Stimulated activated CD8-positive, alpha-beta memory T cell treated with anti-CD3 and anti-CD28 coated beads, Interleukin-12 subunit alpha, Interleukin-12 subunit beta, amount 100 ng/mL, for 1 hour (primary cell): ENCODE measurements around the gene TMEM131.
"Not testable (repeated sequence)": the region's sequence is repeated elsewhere in the genome, so short reads cannot be mapped to it uniquely, and the experiment has no call there.

ENCODE experiments used
- DNase-seq: peaks from one replicate; pipeline ENCODE4 v3.0.0-alpha.2; 2020; ENCODE audit warnings: low read depth

The TMEM131 gene

GRCh38 chr2:97911206-97911921, 84.4 kb downstream of the TMEM131 start:
- no peak for DNase-seq

GRCh38 chr2:97910403-97911205, 85.1 kb downstream of the TMEM131 start:
- no peak for DNase-seq

GRCh38 chr2:97908208-97908676, 87.5 kb downstream of the TMEM131 start:
- no peak for DNase-seq

- DNase-seq: no peak
Observed at GRCh38 chr2:97907369-97908100, 88.2 kb downstream of the TMEM131 start.

- DNase-seq: no peak
Observed at GRCh38 chr2:97906307-97906706, 89.4 kb downstream of the TMEM131 start.

DNA sequence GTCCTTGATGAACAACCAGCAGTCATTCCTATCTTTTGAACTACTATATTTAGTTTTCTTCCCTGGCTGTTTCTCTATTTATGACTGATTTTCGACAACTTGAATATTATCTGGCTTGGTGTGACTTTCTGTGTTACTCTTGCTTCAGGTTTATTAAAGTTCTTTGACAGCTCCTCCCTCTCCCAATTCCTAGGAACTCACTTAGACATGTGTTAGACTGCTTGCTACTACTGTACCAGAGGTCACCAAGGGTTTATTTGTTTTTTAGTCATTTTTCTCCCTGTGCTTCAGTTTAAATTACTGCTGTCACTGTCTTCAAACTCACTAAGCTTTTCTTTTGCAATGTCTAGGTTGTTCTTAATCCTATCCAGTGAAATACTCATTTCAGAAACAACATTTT, 90.5 kb downstream of the TMEM131 start:
- no peak for DNase-seq

GRCh38 chr2:97901862-97902261, 93.9 kb downstream of the TMEM131 start:
- no peak for DNase-seq

DNA sequence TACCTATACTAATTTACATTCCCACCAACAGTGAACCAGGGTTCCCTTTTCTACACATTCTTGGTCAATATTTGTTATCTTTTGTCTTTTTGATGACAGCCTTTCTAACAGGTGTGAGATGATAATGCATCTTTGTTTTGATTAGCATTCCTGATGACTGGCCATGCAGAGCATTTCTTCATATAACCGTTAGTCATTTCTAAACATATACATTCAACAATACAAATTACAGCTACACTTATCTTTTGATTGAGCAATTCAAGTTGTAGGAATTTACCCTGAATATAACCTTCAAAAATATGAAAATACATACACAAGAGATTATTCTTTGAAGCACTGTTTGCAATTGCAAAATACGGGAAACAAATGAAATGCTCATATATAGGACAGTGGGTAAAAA, 94.9 kb downstream of the TMEM131 start:
- no peak for DNase-seq

- not testable (repeated sequence) for DNase-seq
Observed at GRCh38 chr2:97893042-97893441, 102.7 kb downstream of the TMEM131 start.

GRCh38 chr2:97891611-97892010, 104.1 kb downstream of the TMEM131 start:
- DNase-seq: no peak

DNA sequence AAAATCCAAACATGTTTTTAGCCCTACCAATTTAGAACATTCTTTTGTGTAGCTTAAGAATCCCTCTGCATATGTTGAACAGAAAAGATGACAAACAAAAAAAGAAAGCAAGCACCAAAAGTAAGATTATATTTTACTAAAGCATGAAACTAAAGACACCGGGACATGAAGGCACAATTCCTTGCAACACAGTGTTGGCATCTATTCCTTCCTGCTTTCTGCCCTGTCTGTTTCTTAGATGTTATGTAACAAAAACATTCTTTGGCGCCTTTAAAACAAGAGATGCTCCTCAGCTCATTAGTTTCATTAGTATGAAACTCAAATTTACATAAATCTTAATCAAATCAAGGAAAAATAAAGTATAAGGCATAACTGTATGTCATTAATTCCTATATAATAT, 106.6 kb downstream of the TMEM131 start:
- no peak for DNase-seq

- DNase-seq: no peak
Observed at GRCh38 chr2:97885841-97886240, 109.9 kb downstream of the TMEM131 start.

DNA sequence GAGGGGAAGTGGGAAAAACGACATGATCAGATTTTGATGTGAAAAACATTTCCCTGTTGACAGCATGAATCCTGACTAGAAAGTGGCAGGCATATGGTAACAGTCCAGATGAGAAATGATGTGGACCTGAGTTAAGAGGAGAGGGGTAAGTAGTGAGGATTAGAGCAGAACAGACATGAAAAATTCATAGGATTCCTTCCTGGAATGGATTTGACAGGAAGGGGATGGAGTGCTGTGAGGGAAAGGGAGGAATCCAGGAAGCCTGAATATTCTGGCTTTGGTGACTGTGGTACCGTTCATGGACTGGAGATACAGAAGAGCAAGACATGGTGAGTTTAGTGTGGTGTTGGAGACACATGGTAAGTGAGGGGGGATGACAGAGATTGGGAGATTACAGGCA, 115.4 kb downstream of the TMEM131 start:
- no peak for DNase-seq

GRCh38 chr2:97878865-97879264, 116.9 kb downstream of the TMEM131 start:
- DNase-seq: no peak

DNA sequence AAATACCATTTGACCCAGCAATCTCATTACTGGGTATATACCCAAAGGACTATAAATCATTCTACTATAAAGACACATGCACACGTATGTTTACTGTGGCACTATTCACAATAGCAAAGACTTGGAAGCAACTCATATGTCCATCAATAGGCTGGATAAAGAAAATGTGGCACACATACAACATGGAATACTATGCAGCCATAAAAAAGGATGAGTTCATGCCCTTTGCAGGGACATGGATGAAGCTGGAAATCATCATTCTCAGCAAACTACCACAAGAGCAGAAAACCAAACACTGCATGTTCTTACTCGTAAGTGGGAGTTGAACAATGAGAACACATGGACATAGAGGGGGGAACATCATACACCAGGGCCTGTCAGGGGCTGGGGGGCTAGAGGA, 117.4 kb downstream of the TMEM131 start:
- not testable (repeated sequence) for DNase-seq

- no peak for DNase-seq
Observed at GRCh38 chr2:97871096-97871780, 124.5 kb downstream of the TMEM131 start.

DNA sequence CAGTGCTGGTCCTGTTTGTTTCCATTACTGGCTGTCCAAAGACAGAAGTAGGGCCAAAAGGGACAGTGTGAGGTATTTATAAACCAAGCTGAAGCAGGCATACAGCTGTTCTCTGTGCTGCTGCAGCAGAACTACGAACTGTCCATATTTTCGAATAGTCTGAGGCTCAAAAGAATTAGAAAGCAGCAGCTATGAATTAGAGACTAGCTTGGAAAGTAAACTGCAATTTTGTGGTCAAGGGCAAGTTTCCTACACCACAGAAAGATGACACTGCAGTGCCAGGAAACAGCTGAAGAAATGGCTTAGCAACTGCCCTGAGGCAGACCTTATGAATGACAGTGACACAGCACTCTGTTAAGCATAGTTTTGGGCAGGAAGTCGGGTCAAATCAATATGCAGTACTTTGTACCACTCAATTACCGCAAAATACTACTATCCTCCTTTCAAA, 125.3 kb downstream of the TMEM131 start:
- DNase-seq: peak; percentile 18

DNA sequence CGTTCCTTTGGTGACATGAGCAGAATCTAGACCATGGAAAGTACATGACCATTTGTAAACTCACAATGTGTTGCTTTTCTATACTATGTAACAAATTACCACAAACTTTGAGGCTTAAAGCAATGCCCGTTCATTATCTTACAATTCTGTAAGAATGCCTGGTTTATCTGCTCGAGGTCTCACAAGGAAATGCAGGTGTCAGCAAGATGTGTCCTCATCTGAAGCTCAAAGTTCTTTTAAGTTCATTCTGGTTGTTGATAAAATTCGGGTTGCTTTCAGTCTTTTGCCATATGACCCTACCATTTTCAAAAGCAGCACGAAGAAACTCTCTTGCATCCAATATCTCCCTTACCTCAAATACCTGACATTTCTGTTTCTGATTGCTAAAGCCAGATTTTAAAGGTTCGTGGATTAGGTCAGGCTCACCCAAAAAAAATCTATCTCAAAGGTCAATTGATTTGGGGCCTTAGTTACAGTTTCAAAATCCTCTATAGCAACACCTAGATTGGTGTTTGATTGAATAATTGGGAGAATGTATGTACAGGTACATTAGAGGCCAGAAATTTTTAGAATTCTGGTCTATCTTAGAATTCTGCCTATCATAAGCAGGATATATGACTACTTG, 125.9 kb downstream of the TMEM131 start:
- no peak for DNase-seq

GRCh38 chr2:97868986-97869721, 126.6 kb downstream of the TMEM131 start:
- DNase-seq: no peak

DNA sequence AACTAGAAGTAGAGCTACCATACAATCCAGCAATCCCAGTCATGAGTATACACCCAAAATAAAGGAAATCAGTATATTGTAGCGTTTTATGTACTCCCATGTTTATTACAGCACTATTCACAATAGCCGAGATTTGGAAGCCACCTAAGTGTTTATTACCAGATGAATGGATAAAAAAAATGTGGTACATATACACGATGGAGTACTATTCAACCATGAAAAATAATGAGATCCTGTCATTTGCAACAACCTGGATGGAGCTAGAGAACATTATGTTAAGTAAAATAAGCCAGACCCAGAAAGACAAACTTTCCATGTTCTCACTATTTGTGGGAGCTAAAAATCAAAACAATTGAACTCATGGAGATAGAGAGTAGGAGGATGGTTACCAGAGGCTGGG, 131.9 kb downstream of the TMEM131 start:
- DNase-seq: no peak

DNA sequence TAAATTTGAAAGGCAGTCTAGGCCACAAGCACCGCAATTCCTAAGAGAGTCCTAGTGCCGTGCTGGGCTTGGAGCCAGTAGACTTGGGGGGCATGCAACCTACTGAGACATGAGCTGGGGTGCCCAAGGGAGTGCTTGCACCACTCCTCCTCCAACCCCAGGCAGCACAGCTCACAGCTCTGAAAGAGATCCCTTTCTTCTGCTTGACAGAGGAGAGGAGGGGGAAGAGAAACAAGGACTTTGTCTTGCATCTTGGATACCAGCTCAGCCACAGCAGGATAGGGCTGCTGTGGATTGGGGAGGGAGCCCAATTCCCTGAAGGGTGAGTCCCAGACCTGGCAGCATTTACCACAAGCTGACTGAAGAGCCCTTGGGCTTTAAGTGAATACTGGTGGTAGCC, 134.6 kb downstream of the TMEM131 start:
- DNase-seq: no peak
